ENCODE results near the gene GIMAP2.

- TF ChIP-seq CTCF (IDR thresholded peaks at IDR 0.05) (no peak), POLR2A (IDR thresholded peaks at IDR 0.05) (no peak), POLR2AphosphoS5 (IDR thresholded peaks at IDR 0.05) (no peak)
Measured at GRCh38 chr7:150739033-150739432, 53.5 kb downstream of the GIMAP2 start.
